Measurements from ENCODE around the gene DPH7. TPM values are rescaled to one million over a fixed set of nuclear protein-coding genes. Genes with fewer than 3 reads are reported as not detected.

The DPH7 gene
- polyA plus RNA-seq, 2 of the 4 experiments (the other 2 are of a cell fraction), result 26.7 to 35.2 TPM

GRCh38 chr9:137531099-137531765 is 47.5 kb downstream of the DPH7 start:
- H3K4me1 ChIP-seq, result peaks cover 4% of the 10 kb centered on the region
- no peak overlapping the region for H3K4me3 ChIP-seq
- POLR2A ChIA-PET, result no interaction called here
- DNase-seq (ENCODE audit: low read depth in 1 of 2, low spot score in 1 of 2) (no peak), ATAC-seq (no peak), FAIRE-seq (no peak)
- CTCF ChIA-PET, result interaction anchor here (0.7 to 2.0 kb wide), 4 partner anchors 9 to 236 kb away, joined by 3 to 6 read pairs (median 4); no protein-coding TSS in a partner anchor
- TF ChIP-seq POLR2AphosphoS2 (conservative IDR thresholded peaks at IDR 0.05; ENCODE audit: low read length) (no peak), ZNF302 (CRISPR knock-in tag; IDR thresholded peaks at IDR 0.05) (no peak), CBX8 (IDR thresholded peaks at IDR 0.05) (no peak), FOXS1 (CRISPR knock-in tag; IDR thresholded peaks at IDR 0.05) (no peak), HDAC2 (IDR thresholded peaks at IDR 0.05) (no peak), ATOH8 (CRISPR knock-in tag; IDR thresholded peaks at IDR 0.05; ENCODE audit: low read depth) (no peak), NFE2L2 (conservative IDR thresholded peaks at IDR 0.05; ENCODE audit: low read length) (no peak), HOXB13 (CRISPR knock-in tag; IDR thresholded peaks at IDR 0.05; ENCODE audit: low read depth) (no peak)
- 85% methylated on average over 17 of the region's 17 CpGs for WGBS (ENCODE audit: missing lambda C conversion rate)
- no peaks in the 10 kb centered on the region for H3K9me3 ChIP-seq
- no peak overlapping the region for H3K27ac ChIP-seq
- H3K4me2 ChIP-seq, result no peak overlapping the region

GRCh38 chr9:137530331-137530730 is 48.4 kb downstream of the DPH7 start:
- ChIA-PET CTCF (interaction anchor here (1.1 kb wide), 1 partner anchor 11 kb away, joined by 3 read pairs; no protein-coding TSS in a partner anchor), POLR2A (no interaction called here)
- no peak overlapping the region for H3K4me3 ChIP-seq
- TF ChIP-seq ZNF302 (CRISPR knock-in tag; IDR thresholded peaks at IDR 0.05), result no peak
- H3K4me1 ChIP-seq, result peaks cover 4% of the 10 kb centered on the region
- no peaks in the 10 kb centered on the region for H3K9me3 ChIP-seq
- no peak overlapping the region for H3K4me2 ChIP-seq
- DNase-seq (ENCODE audit: low read depth in 1 of 2, low spot score in 1 of 2), result no peak
- FAIRE-seq, result no peak
- no peak overlapping the region for H3K27ac ChIP-seq
- WGBS (ENCODE audit: missing lambda C conversion rate), result 64% methylated on average over 5 of the region's 5 CpGs
- ATAC-seq, result no peak

GRCh38 chr9:137524981-137525317 is 53.8 kb downstream of the DPH7 start:
- no peak overlapping the region; the same call in 2 of the 3 replicates for H3K4me2 ChIP-seq
- WGBS (ENCODE audit: missing lambda C conversion rate), result 77% methylated on average over 5 of the region's 5 CpGs
- no peak for DNase-seq (ENCODE audit: low read depth in 1 of 2, low spot score in 1 of 2)
- POLR2A ChIA-PET, result no interaction called here
- FAIRE-seq, result no peak
- TF ChIP-seq CBX8 (IDR thresholded peaks at IDR 0.05) (no peak), CEBPB (IDR thresholded peaks at IDR 0.05) (no peak), MYC (IDR thresholded peaks at IDR 0.05; ENCODE audit: borderline replicate concordance, low read length) (no peak), ZNF302 (CRISPR knock-in tag; IDR thresholded peaks at IDR 0.05) (no peak)
- H3K4me1 ChIP-seq, result no peaks in the 10 kb centered on the region
- H3K9me3 ChIP-seq, result no peaks in the 10 kb centered on the region
- no peak overlapping the region for H3K27ac ChIP-seq
- H3K4me3 ChIP-seq, result no peak overlapping the region
- CTCF ChIA-PET, result interaction anchor here (0.7 to 3.3 kb wide), 14 partner anchors 10 to 299 kb away, joined by 3 to 15 read pairs (median 4); partner anchors contain the start of genes EXD3, NOXA1 and NRARP
- ATAC-seq, result no peak

GRCh38 chr9:137524161-137524980 is 54.4 kb downstream of the DPH7 start:
- POLR2A ChIA-PET, result no interaction called here
- FAIRE-seq (no peak), ATAC-seq (no peak)

More at GRCh38 chr9:137524161-137524980, 54.4 kb downstream of the DPH7 start:
- no peak for DNase-seq (ENCODE audit: low read depth in 1 of 2, low spot score in 1 of 2)
- Histone ChIP-seq H3K9me3 (no peaks in the 10 kb centered on the region), H3K4me2 (no peak overlapping the region), H3K4me3 (no peak overlapping the region), H3K27ac (no peak overlapping the region), H3K4me1 (no peaks in the 10 kb centered on the region)
- CTCF ChIA-PET, result interaction anchor here (0.7 to 3.7 kb wide), 15 partner anchors 10 to 237 kb away, joined by 3 to 15 read pairs (median 4); partner anchors contain the start of genes EXD3, NOXA1 and NRARP
- no peak for TF ChIP-seq ZNF302 (CRISPR knock-in tag; IDR thresholded peaks at IDR 0.05)
- no peak for TF ChIP-seq TFCP2L1 (CRISPR knock-in tag; IDR thresholded peaks at IDR 0.05)
- TF ChIP-seq BHLHE40 (IDR thresholded peaks at IDR 0.05; ENCODE audit: low read depth, low read length), result no peak
- TF ChIP-seq HEYL (CRISPR knock-in tag; IDR thresholded peaks at IDR 0.05), result no peak
- no peak for TF ChIP-seq HOXB13 (CRISPR knock-in tag; IDR thresholded peaks at IDR 0.05; ENCODE audit: low read depth)
- no peak for TF ChIP-seq MAZ (IDR thresholded peaks at IDR 0.05; ENCODE audit: borderline replicate concordance, low read depth, low read length)
- no peak for TF ChIP-seq ZFP36 (IDR thresholded peaks at IDR 0.05; ENCODE audit: borderline replicate concordance, partially characterized antibody)
- no peak for TF ChIP-seq CBX8 (IDR thresholded peaks at IDR 0.05)
- TF ChIP-seq HDAC2 (IDR thresholded peaks at IDR 0.05), result no peak
- no peak for TF ChIP-seq MAX (IDR thresholded peaks at IDR 0.05)
- 87% methylated on average over 33 of the region's 33 CpGs for WGBS (ENCODE audit: missing lambda C conversion rate)

All from A549 (cell line).